IPS DF 4.7 (cell line): ENCODE measurements around the gene RBBP6.

ENCODE experiments used
- DNase-seq: peaks from one replicate; pipeline ENCODE4 v3.0.0-alpha.2; 2013; ENCODE audit warnings: low spot score; ENCODE audit errors: extremely low read depth

RBBP6 gene

GRCh38 chr16:24524855-24525677 lies 14.3 kb upstream of the RBBP6 start:
- no peak for DNase-seq

- no peak for DNase-seq
Measured at GRCh38 chr16:24525970-24526559, 13.3 kb upstream of the RBBP6 start.

GRCh38 chr16:24526701-24527495 lies 12.5 kb upstream of the RBBP6 start:
- DNase-seq = no peak

- DNase-seq = no peak
Measured at GRCh38 chr16:24531166-24531565, 8.2 kb upstream of the RBBP6 start.

GRCh38 chr16:24534620-24535019 lies 4.7 kb upstream of the RBBP6 start:
- no peak for DNase-seq

- no peak for DNase-seq
Measured at GRCh38 chr16:24535827-24536226, 3.5 kb upstream of the RBBP6 start.

GRCh38 chr16:24536671-24537070 lies 2.7 kb upstream of the RBBP6 start:
- DNase-seq = no peak

GRCh38 chr16:24537474-24538337 lies 1.7 kb upstream of the RBBP6 start:
- no peak for DNase-seq

GRCh38 chr16:24538756-24539294 lies 541 bp upstream of the RBBP6 start:
- no peak for DNase-seq

GRCh38 chr16:24539850-24540601 lies 660 bp downstream of the RBBP6 start:
- DNase-seq = no peak

GRCh38 chr16:24540602-24541210 lies 1.3 kb downstream of the RBBP6 start:
- DNase-seq = no peak

- no peak for DNase-seq
Measured at GRCh38 chr16:24541233-24541933, 2.0 kb downstream of the RBBP6 start.

- DNase-seq = no peak
Measured at GRCh38 chr16:24543949-24544348, 4.6 kb downstream of the RBBP6 start.

- DNase-seq = no peak
Measured at GRCh38 chr16:24544640-24545039, 5.3 kb downstream of the RBBP6 start.

GRCh38 chr16:24550295-24550694 lies 10.9 kb downstream of the RBBP6 start:
- no peak for DNase-seq

- DNase-seq = no peak
Measured at GRCh38 chr16:24552705-24553246, 13.4 kb downstream of the RBBP6 start.

- no peak for DNase-seq
Measured at GRCh38 chr16:24553983-24554382, 14.6 kb downstream of the RBBP6 start.

- no peak for DNase-seq
Measured at GRCh38 chr16:24555346-24555872, 16.0 kb downstream of the RBBP6 start.

- DNase-seq = no peak
Measured at GRCh38 chr16:24562811-24563210, 23.4 kb downstream of the RBBP6 start.
